HG02759 (cell line): Measurements from ENCODE around the gene OGG1.
A peak's percentile ranks its signal among the peaks of the same experiment; 100 is the strongest.

Experiments used
- ATAC-seq: cut with Tn5 transposase; IDR thresholded peaks from one replicate; pipeline ENCODE4 v1.9.1; 2021; ENCODE audit warnings: mild to moderate bottlenecking, moderate library complexity; ENCODE audit not compliant: unreplicated experiment

The OGG1 gene

DNA sequence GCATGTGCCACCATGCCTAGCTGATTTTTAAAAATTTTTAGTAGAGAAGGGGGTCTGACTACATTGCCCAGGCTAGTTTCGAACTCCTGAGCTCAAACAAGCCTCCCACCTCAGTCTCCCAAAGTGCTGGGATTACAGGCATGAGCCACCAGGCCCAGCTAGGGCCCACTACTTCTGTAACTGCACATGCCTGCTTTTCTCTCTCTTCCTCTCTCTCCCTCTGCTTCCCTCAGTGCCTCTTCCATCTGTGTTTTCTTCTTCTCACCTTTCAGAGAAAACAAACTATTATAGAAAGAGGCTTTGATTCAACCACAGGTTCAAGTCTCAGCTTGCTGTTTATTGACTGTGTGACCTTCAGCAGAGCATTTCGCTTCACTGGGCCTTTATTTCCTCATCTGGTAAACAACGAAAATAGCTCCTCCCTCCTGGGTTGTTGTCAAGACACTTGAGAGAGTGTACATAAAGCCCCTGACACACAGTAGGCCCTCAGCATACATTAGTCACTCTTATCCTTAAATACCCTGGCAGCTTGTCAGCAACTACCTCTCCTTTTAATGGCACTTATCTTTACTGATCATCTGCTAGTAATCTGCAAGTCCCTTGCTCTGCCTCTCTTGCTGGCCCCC is 32.3 kb downstream of the OGG1 start:
- no peak for ATAC-seq

DNA sequence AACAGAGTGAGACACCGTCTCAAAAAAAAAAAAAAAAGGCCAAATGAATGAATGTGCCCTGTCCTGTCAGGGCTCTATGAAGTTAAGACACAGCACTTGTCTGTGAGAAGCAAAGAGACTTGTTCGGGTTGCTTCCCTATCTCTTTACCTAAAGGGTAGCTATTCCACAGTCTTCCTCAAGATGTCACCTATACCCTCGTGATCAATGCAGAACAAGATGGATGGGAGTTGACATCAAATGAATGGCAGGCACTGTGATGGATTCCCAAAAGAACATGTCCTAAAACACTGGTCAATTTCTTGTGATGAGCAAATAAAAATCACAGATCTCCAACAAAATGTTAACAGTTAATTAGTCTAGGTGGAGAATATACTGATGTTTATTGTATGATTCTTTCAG is 33.0 kb downstream of the OGG1 start:
- no peak for ATAC-seq

DNA sequence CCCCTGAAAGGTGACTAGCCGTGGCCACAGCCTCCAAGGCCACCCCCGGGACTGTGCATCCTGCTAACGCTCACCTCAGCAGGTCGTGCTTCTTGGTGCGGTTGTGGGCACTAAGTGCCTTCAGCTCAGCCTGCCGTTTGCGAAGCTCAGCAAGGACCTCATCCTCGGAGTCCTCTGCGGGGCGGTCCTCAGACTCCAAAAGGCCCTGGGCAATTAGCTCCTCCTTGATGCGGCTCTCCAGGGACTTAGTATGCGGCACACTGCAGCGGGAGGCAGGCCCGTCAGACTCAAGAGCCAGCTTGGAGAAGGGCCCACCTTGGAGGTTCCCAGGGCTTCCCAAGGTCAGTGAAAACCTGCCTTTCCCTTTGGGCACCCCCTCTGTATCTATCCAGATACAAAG is 34.2 kb downstream of the OGG1 start:
- no peak for ATAC-seq

DNA sequence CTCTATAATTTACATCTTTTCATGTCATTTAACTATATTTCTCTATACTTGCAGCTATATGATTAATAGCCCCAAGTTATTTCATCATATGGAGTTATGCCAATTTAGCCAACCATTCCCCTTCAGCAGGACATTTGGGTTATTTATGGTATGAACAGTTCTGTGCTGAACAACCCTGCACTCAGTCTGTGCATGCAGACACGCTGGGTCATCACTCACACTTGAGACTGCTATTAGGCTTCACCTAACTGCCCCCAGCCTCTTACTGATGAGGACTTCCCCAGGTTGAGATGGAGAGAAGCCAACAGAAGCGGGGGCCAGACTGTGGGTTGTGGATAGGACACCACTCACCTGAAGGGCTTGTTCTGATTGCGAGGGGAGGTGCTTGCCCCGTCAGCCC is 35.2 kb downstream of the OGG1 start:
- ATAC-seq: no peak

DNA sequence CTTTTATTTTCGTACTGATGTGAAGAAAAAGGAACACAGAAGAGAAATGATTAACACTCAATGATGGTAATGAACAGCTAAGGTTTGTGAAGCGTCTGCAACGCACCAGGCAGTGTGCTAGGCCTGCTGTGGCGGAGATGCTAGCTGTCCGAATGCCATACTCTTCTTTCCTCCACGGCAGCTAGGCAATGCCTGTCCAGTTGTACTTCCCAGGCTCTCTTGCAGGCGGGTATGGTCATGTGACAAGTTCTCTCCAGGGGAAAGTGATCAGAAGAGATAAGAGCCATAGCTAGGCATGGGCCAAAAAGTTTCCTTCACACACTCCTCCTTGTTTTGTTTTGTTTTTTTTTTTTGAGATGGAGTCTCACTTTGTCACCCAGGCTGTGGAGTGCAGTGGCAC is 35.9 kb downstream of the OGG1 start:
- no peak for ATAC-seq

DNA sequence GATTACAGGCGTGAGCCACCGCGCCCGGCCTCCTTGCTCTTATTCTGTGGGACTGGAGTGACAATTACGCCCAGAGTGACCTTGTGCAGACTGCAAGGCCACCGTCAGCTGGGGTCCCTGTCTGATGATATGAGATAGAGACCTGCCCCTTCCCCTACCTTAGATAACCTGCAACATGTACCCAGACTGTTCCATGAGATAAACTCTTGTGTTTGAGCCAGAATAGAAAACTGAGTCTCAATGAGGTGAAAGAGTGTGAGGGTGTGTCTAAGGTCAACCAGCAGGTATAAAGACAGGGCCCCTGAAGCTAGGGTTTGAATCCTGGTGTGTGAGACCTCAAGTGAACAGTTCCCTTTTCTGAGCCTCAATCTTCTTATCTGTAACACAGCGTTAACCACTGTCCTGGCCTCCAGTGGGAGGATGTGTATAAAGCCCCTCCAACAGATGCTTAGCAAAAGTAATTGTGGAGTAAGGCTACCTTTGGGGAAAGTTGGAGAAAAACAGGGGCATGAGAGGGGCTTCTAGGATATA is 36.5 kb downstream of the OGG1 start:
- ATAC-seq: no peak

DNA sequence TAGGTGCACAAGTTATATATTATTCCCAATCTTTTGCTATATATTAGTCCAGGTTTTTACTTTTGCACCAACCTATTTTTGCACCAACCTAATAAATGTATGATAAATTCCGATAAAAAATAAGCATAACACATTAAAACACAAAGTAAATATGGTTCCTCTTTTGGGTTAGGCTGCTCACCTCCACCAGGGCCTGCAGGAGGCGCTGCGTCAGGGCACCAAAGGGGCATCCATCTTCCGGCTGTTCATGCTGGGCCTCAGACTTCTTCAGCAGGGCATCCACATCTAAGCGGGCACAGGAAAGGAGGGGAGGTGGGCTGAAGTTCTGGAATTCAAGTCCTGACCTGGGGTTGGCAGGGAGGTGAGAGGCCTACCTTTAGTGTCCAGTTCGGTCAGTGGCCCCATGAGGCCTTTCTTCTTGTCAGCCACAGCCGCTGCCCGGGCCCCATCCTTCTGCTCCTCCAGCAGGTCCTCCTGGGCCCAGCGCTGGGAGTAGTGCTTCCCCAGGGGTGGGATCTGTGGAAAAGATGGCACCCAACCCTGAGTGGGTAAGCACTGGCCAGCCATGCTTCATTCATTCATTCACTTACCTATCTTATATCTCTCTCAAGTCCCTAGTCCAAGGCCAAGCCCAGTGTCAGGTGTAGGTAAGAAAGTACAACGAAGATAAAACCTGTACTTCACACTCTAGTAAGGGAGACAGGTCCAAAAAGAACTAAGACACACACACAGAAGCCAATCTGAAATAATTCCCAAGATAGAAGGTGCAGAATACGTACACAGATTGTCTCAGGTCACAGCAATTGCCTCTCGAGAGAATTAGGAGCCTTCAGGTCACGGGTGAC is 37.3 kb downstream of the OGG1 start:
- ATAC-seq: no peak

DNA sequence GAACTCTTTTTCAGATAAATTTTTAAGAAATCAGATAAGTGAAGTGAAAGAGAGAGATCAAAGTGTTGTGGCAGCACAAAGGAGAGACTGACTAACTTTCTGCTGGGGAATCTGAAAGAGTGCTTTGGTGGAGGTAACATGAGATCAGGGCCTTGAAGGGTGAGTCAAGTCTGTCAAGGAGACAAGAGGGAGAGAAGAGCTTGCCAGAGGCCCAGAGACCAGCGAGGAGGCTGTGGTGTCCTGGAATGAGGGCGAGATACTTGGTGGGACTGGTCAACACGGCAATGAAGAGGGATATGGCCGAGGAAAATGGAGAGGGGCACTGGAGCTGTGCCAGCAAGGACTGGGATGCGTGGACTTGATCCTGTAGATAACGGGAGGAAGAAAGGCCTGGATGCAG is 38.0 kb downstream of the OGG1 start:
- no peak for ATAC-seq

DNA sequence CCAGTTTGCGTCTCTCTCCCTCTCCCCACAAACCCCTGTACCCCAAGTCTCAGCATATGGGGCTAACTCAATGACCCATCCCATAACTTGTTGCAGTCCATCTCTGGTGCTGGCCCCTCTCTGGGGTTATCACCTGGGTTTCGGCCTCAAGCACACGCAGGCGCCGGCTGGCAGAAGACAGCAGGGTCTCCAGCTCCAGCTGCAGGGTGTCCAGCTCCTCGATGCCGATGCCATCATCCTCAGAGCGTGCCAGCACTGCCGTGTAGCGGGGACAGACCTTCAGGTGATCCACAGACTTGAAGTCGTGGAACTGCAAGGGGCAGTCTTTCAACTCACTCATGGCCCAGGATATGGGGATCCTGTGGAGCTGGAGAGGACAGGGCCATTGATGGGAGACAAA is 41.4 kb downstream of the OGG1 start:
- ATAC-seq: no peak

DNA sequence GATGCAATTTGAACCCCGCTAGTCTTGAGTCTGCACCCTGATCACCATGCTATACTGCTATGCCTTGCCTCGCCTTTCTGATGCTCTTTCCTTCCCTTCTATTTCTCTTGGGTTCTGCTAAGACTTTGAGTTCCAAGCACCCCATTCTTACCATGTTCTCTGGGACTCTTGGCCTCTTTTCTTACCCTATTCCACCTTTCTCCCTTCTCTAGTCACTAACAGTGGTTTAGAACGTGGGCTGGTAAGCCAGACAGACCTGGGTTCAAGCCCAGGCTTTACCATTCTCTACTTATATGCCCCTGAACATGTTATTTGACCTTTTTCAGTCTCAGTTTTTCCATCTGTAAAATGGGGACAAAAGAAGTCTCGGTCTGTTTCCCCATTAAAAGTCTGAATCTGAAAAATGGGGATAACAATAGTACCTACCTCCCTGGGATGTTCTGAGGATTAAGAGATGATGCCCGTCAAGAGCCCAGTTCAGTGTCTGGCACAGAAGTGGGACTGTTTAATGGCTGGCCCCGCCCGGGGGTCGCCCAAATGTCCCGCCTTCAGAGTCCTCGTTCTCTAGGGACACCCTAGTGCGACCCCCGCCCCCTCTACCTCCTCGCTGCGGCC is 42.1 kb downstream of the OGG1 start:
- ATAC-seq: no peak

DNA sequence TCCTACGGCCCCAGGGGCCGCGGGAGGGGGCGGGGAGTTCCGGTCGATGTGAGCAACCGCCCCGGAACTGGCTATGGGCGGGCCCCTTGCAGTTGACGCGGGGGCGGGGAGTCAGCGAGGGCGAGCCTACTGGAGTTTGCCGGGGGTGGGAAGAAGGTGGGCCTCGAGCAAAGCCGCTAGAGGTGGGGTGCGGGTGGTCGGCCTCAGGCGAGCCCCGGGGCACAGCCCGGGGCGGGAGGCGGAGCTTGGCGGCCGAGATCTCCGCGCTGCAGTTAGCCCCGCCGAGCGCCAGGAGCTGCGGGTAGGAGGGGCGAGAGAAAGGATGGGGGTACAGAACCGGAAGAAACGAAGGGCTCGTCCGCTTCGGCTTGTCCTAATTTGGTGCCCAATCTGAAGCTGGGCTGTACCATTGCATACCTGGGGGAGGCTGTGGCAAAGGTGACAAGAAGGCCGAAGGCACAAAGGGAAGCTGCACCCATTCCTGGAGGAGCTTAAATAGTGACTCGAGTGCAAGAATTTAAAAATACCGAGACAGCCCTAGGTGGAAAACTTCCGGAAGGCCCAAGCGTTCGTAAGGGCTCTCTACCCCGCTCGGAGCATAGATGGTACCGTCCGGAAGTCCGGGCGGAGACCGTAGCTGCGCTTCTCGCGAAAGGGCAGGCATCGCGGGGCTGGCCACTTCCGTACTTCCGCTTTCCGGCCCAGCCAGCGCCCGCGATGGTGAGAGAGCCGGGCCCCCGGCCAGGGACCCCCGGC is 42.8 kb downstream of the OGG1 start, which contains the start of the genes ARPC4 and TADA3:
Gene ARPC4, plus strand, starts transcription at position 678 of the 756 bp plus-strand sequence. Its CDS starts 40 bp downstream, at position 718.
Gene TADA3, minus strand, starts transcription at position 69 of the 756 bp plus-strand sequence. CDS start 1,007 bp downstream, outside the sequence.
- peak; percentile 80 for ATAC-seq

DNA sequence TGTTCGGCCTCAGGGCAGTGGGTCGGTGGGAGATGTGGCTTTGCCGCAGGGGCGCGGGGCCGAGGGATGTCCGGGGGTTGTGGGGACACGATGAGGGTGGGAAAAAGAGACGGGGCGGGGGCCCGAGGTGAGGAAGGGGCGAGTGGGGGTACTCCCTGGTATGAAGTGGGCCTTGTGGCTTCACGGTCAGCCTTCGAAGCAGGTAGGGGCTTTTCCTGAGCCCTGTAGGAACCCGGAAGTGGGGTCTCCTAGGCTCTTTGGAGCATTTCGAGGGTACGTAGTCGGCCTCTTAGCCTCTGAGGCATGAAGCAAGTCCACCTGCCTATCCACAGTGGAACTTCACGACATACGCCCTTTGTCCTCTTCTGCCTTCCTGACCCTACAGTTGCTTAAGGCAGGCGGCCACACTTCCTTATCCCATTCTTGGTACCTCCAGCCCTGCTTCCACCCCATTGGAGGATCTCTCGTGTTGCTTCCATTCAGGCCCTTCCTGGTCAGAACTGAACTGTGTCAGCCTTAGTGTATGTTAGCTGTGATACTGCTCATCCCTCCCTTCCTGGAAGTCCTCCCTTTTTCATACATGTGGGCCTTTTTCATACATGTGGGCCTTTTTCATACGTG is 43.5 kb downstream of the OGG1 start:
- ATAC-seq: no peak

DNA sequence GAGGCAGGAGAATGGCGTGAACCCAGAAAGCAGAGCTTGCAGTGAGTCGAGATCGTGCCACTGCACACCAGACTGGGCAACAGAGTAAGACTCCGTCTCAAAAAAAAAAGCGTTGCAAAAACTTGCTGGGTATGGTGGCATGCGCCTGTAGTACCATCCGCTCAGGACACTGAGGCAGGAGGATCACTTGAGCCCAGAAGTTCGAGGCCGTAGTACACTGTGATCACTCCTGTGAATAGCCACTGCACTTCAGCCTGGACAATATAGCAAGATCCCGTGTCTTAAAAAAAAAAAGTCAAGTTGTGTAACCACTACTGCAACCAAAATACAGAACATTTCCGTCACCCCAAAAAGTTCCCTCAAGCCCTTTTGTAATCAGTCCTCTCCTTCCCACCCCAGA is 44.6 kb downstream of the OGG1 start:
- no peak for ATAC-seq

DNA sequence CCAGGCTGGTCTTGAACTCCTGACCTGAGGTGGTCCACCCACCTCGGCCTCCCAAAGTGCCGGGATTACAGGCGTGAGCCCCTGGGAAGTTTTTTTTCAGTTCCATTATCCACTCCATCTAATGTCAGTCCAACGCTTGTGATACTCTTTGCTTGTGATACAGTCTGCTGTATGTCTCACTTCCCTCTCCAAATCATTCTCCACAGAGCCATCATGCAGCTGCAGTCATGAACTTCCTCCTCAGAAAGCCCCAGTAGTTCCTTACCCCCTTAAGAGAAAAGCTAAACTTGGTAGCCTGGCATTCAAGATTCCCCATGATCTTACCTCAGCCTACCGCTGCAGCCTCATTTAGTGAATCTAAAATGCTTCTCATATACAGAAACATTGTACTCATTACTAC is 45.5 kb downstream of the OGG1 start:
- ATAC-seq: no peak

DNA sequence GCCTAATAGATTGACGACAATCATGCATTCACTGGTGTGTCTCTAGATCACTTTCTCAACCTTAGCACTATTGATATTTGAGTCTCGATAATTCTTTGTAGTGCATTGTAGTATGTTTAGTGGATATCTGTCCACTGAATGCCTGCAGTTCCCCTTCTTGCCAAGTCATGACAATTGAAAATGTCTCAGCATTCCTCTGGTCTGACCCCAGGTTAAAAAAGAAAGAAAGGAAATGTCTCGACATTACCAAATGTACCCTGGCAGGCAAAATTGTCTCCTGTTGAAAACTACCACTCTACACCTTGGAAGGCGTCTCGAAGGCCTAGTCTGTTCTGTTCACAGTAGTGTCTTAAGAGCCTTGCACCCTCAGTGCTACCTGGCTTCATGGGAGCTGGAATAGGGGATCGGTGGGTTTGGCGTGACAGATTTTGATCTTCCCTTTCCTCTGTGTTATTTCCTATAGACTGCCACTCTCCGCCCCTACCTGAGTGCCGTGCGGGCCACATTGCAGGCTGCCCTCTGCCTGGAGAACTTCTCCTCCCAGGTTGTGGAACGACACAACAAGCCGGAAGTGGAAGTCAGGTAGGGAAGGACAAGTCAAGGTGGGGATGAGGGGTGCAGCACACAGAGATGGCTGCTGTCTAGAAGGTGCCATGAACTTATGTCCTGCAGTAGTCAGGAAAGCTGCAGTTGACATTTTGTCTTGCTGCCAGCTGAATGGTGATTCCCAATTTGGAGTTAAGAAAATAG is 47.6 kb downstream of the OGG1 start:
- no peak for ATAC-seq

DNA sequence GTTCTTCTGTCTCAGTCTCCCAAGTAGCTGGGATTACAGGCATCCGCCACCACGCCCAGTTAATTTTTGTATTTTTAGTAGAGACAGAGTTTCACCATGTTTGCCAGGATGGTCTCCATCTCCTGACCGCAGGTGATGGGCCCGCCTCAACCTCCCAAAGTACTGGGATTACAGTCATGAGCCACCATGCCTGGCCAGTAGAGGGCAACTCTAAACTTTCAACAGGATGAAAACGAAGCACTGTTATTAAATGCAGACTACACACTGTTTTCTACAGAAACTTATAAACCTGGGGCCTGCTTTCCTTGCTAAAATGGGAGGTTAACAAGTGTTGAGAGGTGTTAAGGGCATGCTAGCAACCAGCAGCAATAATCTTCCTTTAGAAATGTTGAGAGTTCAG is 50.8 kb downstream of the OGG1 start:
- no peak for ATAC-seq

DNA sequence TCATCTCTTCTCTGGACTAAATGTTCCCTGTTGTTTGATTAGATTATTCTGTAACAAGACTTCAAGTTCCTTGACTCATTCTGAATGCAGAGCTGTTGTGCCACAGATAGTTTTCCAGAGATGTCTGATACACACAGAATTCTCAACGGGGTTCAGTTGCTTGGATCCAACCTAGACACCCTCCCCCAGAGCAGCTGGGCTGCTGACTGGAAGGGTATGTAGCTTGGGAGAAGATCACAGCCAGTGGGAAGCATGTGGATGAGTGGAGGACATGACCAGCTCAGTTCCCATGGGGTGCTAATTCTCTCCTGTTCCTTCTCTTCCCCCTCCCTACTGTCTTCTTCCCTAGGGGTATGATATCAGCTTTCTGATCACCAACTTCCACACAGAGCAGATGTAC is 53.7 kb downstream of the OGG1 start:
- ATAC-seq: no peak

DNA sequence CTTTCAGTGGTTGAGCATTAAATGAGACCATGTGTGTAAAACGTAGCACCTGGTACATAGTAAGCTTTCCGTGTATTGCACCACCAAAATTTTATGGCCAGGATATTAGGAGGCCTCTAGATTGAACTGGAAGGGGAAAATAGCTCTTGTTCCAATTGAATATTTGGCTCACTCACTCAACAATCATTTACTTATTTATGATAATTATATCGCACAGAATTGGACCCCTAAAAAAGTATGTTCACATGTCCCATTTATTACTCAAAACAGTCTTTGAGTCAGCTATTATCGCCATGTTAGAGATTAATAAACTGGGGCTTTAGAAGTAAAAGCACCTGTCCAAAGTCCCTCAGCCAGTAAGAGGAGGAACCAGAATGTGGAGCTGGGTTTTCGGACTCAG is 55.2 kb downstream of the OGG1 start:
- ATAC-seq: no peak

DNA sequence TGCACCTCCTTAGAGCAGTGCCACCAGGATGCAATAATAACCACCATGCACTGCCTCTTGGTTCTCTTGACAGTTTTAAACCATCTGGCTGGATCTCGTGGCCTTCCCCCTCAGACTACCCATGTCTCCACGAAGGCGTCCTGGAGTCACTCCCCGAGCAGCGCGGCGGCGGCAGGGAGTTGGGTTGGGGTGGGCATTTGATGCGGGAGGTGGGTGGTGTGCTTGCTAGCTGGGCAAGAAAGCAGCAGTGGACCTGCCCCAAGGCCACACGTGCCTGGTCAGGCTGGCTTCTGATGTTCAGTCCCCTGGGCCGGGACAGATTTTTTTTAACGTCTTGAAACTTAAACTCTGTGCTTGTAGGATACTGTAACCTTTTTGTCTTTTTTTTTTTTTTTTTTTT is 56.4 kb downstream of the OGG1 start:
- ATAC-seq: no peak
